NCI-H2107 (cell line): ENCODE measurements around the gene CHI3L2.

ENCODE experiments used
- DNase-seq: peaks from one replicate; lab custom pipeline; 2025; lab: John Stamatoyannopoulos, UW

Gene CHI3L2

GRCh38 chr1:111227434-111227833 lies at the start of gene CHI3L2:
Gene CHI3L2 (plus strand): TSS chr1:111227713. CDS start chr1:111227730, 17 bp downstream.
- DNase-seq, result no peak

- DNase-seq, result peak; percentile 57
Observed at GRCh38 chr1:111179968-111180533, 47.5 kb upstream of the CHI3L2 start.

- DNase-seq, result no peak
Observed at GRCh38 chr1:111182052-111182451, 45.5 kb upstream of the CHI3L2 start.

GRCh38 chr1:111183308-111184069 lies 44.0 kb upstream of the CHI3L2 start:
- no peak for DNase-seq

- DNase-seq, result no peak
Observed at GRCh38 chr1:111184663-111185062, 42.9 kb upstream of the CHI3L2 start.

GRCh38 chr1:111190931-111191451 lies 36.5 kb upstream of the CHI3L2 start:
- DNase-seq, result no peak

GRCh38 chr1:111191496-111191895 lies 36.0 kb upstream of the CHI3L2 start:
- DNase-seq, result no peak

GRCh38 chr1:111192074-111192473 lies 35.4 kb upstream of the CHI3L2 start:
- DNase-seq, result no peak

- DNase-seq, result no peak
Observed at GRCh38 chr1:111192658-111193519, 34.6 kb upstream of the CHI3L2 start.

- DNase-seq, result no peak
Observed at GRCh38 chr1:111193712-111194480, 33.6 kb upstream of the CHI3L2 start.

- DNase-seq, result no peak
Observed at GRCh38 chr1:111195002-111195684, 32.4 kb upstream of the CHI3L2 start.

GRCh38 chr1:111196213-111196612 lies 31.3 kb upstream of the CHI3L2 start:
- DNase-seq, result no peak

GRCh38 chr1:111197598-111198284 lies 29.8 kb upstream of the CHI3L2 start:
- no peak for DNase-seq

- DNase-seq, result no peak
Observed at GRCh38 chr1:111198836-111199235, 28.7 kb upstream of the CHI3L2 start.

- DNase-seq, result no peak
Observed at GRCh38 chr1:111199329-111199728, 28.2 kb upstream of the CHI3L2 start.

- DNase-seq, result no peak
Observed at GRCh38 chr1:111199881-111200801, 27.4 kb upstream of the CHI3L2 start, which contains the start of gene DENND2D. Gene DENND2D (minus strand): TSS chr1:111200646. CDS start chr1:111200459, 187 bp downstream.

GRCh38 chr1:111200802-111201161 lies 26.7 kb upstream of the CHI3L2 start:
- no peak for DNase-seq

- DNase-seq, result no peak
Observed at GRCh38 chr1:111201275-111202090, 26.0 kb upstream of the CHI3L2 start.

GRCh38 chr1:111202366-111202706 lies 25.2 kb upstream of the CHI3L2 start:
- no peak for DNase-seq
